Osteoblast (primary cell): ENCODE results near the gene ACAA1. TPM values are rescaled to one million over a fixed set of nuclear protein-coding genes. Genes with fewer than 3 reads are reported as not detected.

Source experiments
- DNase-seq: peaks from one replicate; pipeline ENCODE4 v3.0.0; 2011; ENCODE audit warnings: low spot score, mixed read lengths; ENCODE audit not compliant: insufficient read length; ENCODE audit errors: missing footprints
- H2AFZ ChIP-seq: 2 replicates; pipeline ENCODE4 v1.6.0; 2011; ENCODE audit warnings: mild to moderate bottlenecking, low read length
- H3K27ac ChIP-seq: 2 replicates; pipeline ENCODE4 v1.5.1; 2011; ENCODE audit warnings: mild to moderate bottlenecking, low read depth, low read length, moderate library complexity
- H3K27me3 ChIP-seq: 2 replicates; pipeline ENCODE4 v1.6.0; 2012; ENCODE audit warnings: mild to moderate bottlenecking, control low read depth, inconsistent platforms, low read length, moderate library complexity; ENCODE audit not compliant: insufficient read depth
- H3K36me3 ChIP-seq: 2 replicates; pipeline ENCODE4 v1.5.1; 2011; ENCODE audit warnings: mild to moderate bottlenecking, low read length, control low read depth, moderate library complexity; ENCODE audit not compliant: insufficient read depth
- H3K4me1 ChIP-seq: 2 replicates; pipeline ENCODE4 v1.5.1; 2011; ENCODE audit warnings: mild to moderate bottlenecking, low read length, control low read depth, moderate library complexity; ENCODE audit not compliant: insufficient read depth
- H3K4me2 ChIP-seq: 2 replicates; pipeline ENCODE4 v1.6.0; 2011; ENCODE audit warnings: mild to moderate bottlenecking, low read length; ENCODE audit not compliant: insufficient read depth
- H3K4me3 ChIP-seq: fragments of 200-600 bp; sonication (generic); 3 replicates; pipeline ENCODE4 v1.5.1; 2012; ENCODE audit warnings: mild to moderate bottlenecking, low read length, inconsistent platforms; ENCODE audit not compliant: insufficient read depth
- H3K79me2 ChIP-seq: 2 replicates; pipeline ENCODE4 v1.6.0; 2012; ENCODE audit warnings: mild to moderate bottlenecking, low read length, control low read depth, inconsistent platforms; ENCODE audit not compliant: insufficient read depth
- H3K9me3 ChIP-seq: 2 replicates; pipeline ENCODE4 v1.5.1; 2011; ENCODE audit warnings: low read depth, low read length, control low read depth
- H4K20me1 ChIP-seq: 2 replicates; pipeline ENCODE4 v1.6.0; 2012; ENCODE audit warnings: mild to moderate bottlenecking, low read length, control low read depth; ENCODE audit not compliant: insufficient read depth
- total RNA-seq: library from RNA; depleted of rRNA; stranded (reverse); fragments of >200 nt; gene quantifications from 2 replicates; pipeline ENCODE4 v1.2.3, GENCODE V29; 2012
- TF ChIP-seq, protein P1 (sequence below): IDR thresholded peaks from 2 replicates; pipeline ENCODE4 v1.5.1; 2011; ENCODE audit warnings: mild to moderate bottlenecking, low read depth, low read length, moderate library complexity; ENCODE audit errors: extremely low read depth

ACAA1 gene
- total RNA-seq, 1 donor: 17.4 TPM

DNA sequence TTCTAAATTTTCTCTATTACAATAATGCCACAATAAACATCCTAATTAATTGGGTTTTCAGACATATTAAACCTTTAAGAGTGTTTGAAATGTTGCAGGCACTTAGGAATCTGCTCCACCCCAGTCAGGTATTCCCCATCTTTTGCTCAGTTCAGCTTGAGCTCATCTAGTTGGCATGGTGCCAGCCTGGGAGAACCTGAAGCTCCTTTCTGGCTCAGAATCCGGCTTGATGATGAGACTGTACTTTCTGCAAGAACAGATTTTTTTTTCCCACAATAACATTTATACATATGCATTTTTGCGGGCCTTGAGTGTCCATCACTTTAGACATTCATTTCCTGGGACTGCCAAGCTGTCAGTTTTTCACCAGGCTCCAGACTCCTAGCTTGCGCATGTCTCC is 20.7 kb upstream of the ACAA1 start:
- no peak overlapping the region for H2AFZ ChIP-seq
- no peaks in the 10 kb centered on the region for H3K27me3 ChIP-seq
- H3K9me3 ChIP-seq: no peaks in the 10 kb centered on the region
- no peak overlapping the region for H3K4me2 ChIP-seq
- no peaks in the 10 kb centered on the region for H4K20me1 ChIP-seq
- peaks cover 9% of the 10 kb centered on the region for H3K4me1 ChIP-seq
- DNase-seq: no peak
- no peaks in the 10 kb centered on the region for H3K79me2 ChIP-seq
- TF ChIP-seq, protein P1, sequence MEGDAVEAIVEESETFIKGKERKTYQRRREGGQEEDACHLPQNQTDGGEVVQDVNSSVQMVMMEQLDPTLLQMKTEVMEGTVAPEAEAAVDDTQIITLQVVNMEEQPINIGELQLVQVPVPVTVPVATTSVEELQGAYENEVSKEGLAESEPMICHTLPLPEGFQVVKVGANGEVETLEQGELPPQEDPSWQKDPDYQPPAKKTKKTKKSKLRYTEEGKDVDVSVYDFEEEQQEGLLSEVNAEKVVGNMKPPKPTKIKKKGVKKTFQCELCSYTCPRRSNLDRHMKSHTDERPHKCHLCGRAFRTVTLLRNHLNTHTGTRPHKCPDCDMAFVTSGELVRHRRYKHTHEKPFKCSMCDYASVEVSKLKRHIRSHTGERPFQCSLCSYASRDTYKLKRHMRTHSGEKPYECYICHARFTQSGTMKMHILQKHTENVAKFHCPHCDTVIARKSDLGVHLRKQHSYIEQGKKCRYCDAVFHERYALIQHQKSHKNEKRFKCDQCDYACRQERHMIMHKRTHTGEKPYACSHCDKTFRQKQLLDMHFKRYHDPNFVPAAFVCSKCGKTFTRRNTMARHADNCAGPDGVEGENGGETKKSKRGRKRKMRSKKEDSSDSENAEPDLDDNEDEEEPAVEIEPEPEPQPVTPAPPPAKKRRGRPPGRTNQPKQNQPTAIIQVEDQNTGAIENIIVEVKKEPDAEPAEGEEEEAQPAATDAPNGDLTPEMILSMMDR: no peak
- no peaks in the 10 kb centered on the region for H3K36me3 ChIP-seq
- H3K27ac ChIP-seq: no peak overlapping the region
- H3K4me3 ChIP-seq: no peak overlapping the region

DNA sequence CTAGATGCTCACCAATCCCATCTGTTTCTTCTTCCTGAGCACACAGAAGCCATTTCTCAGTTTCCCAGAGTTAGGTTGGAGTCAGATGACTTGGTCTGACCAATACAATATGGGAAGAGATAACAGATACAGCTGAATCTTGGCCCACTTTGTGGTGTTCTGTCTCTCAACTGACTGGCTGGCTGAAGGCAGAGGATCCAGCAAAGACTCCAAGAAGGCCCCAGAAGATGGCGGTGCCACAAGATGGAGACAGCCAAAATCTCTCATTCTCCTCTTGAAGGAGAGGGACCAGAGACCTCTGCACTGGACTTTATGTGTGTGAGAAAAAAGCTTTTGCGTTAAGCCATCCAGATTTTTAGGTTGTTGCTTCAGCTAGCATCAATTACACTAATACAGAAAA is 20.2 kb upstream of the ACAA1 start:
- H3K4me1 ChIP-seq: peaks cover 9% of the 10 kb centered on the region
- H3K4me3 ChIP-seq: no peak overlapping the region
- no peak overlapping the region for H3K4me2 ChIP-seq

DNA sequence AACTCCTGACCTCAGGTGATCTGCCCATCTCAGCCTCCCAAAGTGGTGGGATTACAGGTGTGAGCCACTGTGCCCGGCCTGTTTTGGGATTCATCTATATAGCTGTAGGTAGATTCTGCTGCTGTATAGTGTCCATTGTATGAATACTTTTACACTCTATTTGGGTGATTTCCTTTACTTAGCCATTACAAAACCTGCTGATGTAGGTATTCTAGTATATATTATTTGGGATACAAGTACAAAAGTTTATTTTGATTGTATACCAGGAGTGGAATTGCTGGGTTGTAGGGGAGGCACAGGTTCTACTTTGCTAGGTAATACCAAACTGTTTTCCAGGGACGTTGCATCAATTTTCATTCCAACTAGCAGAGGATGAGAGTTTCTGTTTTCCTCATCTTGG is 18.9 kb upstream of the ACAA1 start:
- Histone ChIP-seq H3K4me2 (no peak overlapping the region), H4K20me1 (no peaks in the 10 kb centered on the region), H3K27ac (no peak overlapping the region), H3K36me3 (no peaks in the 10 kb centered on the region), H3K4me3 (no peak overlapping the region), H2AFZ (no peak overlapping the region), H3K27me3 (no peaks in the 10 kb centered on the region), H3K79me2 (no peaks in the 10 kb centered on the region), H3K9me3 (no peaks in the 10 kb centered on the region), H3K4me1 (peaks cover 9% of the 10 kb centered on the region)
- no peak for DNase-seq
- TF ChIP-seq, protein P1: no peak

More for the DNA sequence above, 20.2 kb upstream of the ACAA1 start:
- Histone ChIP-seq H2AFZ (no peak overlapping the region), H3K9me3 (no peaks in the 10 kb centered on the region), H3K27me3 (no peaks in the 10 kb centered on the region), H3K36me3 (no peaks in the 10 kb centered on the region), H4K20me1 (no peaks in the 10 kb centered on the region), H3K27ac (no peak overlapping the region), H3K79me2 (no peaks in the 10 kb centered on the region)
- no peak for DNase-seq
- TF ChIP-seq, protein P1: no peak

DNA sequence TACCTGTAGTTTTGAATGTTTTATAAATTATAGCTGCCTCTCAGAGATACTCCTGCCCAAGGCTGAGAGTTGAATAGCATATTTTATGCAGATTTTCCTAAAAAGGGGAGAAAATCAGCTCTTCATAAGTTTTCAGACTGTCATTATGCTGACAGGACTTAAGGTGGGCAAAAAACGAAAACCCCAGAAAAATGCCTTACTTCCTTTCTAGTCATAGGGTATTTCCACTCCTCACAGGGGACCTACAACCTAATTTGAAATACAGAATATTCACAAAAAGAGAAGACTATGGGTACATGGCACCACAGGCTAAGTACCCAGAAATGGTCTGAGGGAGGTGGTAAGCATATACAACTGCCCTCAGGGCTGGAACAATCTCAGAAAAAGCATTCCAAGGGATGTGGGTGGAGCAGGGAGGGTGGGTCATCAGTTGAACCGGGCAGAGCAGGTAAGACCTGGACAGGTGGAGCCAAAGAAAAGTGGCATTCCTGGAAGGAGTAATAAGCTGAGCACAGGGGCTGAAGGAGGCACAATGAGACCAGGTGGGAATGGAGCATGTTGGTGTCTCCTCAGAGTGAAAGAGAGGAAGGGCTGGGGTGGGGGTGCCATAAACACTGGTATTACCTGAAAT is 17.8 kb upstream of the ACAA1 start:
- no peak overlapping the region for H3K4me3 ChIP-seq
- H2AFZ ChIP-seq: no peak overlapping the region
- H4K20me1 ChIP-seq: no peaks in the 10 kb centered on the region
- TF ChIP-seq, protein P1: no peak
- H3K27ac ChIP-seq: peak overlapping the region; percentile 21
- H3K4me1 ChIP-seq: peaks cover 9% of the 10 kb centered on the region
- H3K36me3 ChIP-seq: no peaks in the 10 kb centered on the region
- no peaks in the 10 kb centered on the region for H3K79me2 ChIP-seq
- no peak overlapping the region for H3K4me2 ChIP-seq
- H3K27me3 ChIP-seq: no peaks in the 10 kb centered on the region
- no peaks in the 10 kb centered on the region for H3K9me3 ChIP-seq
- no peak for DNase-seq
